GM15510 (cell line): ENCODE measurements around the gene ZBTB9.

ENCODE experiments used
- POLR2A ChIP-seq: IDR thresholded peaks from 3 replicates; pipeline ENCODE4 v1.6.1; 2011; ENCODE audit warnings: borderline replicate concordance; ENCODE audit not compliant: insufficient read length; ENCODE audit errors: extremely low read depth

ZBTB9 gene

GRCh38 chr6:33426590-33427511, 27.5 kb upstream of the ZBTB9 start:
- no peak for TF ChIP-seq POLR2A

GRCh38 chr6:33427585-33428223, 26.7 kb upstream of the ZBTB9 start:
- TF ChIP-seq POLR2A = no peak

- no peak for TF ChIP-seq POLR2A
These were observed 26.0 kb upstream of the ZBTB9 start for GRCh38 chr6:33428224-33428965.

GRCh38 chr6:33428966-33429749, 25.2 kb upstream of the ZBTB9 start:
- no peak for TF ChIP-seq POLR2A

GRCh38 chr6:33429750-33430052, 24.7 kb upstream of the ZBTB9 start:
- no peak for TF ChIP-seq POLR2A

- no peak for TF ChIP-seq POLR2A
These were observed 24.0 kb upstream of the ZBTB9 start for GRCh38 chr6:33430334-33430733.

GRCh38 chr6:33430991-33431879, 23.1 kb upstream of the ZBTB9 start:
- TF ChIP-seq POLR2A = no peak

GRCh38 chr6:33431880-33432541, 22.4 kb upstream of the ZBTB9 start:
- no peak for TF ChIP-seq POLR2A

GRCh38 chr6:33432546-33432945, 21.8 kb upstream of the ZBTB9 start:
- TF ChIP-seq POLR2A = no peak

GRCh38 chr6:33433001-33433543, 21.3 kb upstream of the ZBTB9 start:
- no peak for TF ChIP-seq POLR2A

- TF ChIP-seq POLR2A = no peak
These were observed 20.7 kb upstream of the ZBTB9 start for GRCh38 chr6:33433544-33434191.

- no peak for TF ChIP-seq POLR2A
These were observed 19.4 kb upstream of the ZBTB9 start for GRCh38 chr6:33434961-33435360.
